Glomerular visceral epithelial cell (primary cell): Measurements from ENCODE around the gene NKX1-2.
"Not testable (repeated sequence)": the region's sequence is repeated elsewhere in the genome, so short reads cannot be mapped to it uniquely, and the experiment has no call there.

Experiments
- DNase-seq: peaks from one replicate; pipeline ENCODE4 v3.0.0-alpha.2; 2016; ENCODE audit errors: extremely low spot score

NKX1-2 gene

GRCh38 chr10:124449170-124450011, 444 bp downstream of the NKX1-2 start:
- no peak for DNase-seq

DNA sequence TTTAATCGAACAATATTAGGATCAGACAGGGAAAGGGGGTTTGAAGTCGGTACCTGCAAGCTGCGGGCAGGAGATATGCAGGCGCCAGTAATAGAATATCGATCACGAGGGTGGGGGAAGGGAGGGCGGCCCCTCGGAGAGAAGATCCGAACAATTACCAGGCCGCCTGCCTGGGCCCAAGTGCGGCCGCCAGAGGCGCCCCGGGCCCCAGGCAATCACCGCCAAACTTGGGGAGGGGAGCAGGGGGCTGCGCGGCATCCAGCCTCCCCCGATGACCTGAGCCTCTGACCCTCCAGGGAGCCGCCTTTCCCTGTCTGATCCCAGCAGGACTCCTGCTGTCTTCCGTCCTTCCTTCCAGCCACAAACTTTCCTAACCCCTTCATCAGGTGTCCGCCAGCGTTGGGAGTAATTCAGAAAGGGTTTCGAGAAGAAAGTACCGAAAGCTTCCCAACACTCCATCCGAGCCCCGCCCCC, 1.1 kb downstream of the NKX1-2 start:
- DNase-seq, result no peak

DNA sequence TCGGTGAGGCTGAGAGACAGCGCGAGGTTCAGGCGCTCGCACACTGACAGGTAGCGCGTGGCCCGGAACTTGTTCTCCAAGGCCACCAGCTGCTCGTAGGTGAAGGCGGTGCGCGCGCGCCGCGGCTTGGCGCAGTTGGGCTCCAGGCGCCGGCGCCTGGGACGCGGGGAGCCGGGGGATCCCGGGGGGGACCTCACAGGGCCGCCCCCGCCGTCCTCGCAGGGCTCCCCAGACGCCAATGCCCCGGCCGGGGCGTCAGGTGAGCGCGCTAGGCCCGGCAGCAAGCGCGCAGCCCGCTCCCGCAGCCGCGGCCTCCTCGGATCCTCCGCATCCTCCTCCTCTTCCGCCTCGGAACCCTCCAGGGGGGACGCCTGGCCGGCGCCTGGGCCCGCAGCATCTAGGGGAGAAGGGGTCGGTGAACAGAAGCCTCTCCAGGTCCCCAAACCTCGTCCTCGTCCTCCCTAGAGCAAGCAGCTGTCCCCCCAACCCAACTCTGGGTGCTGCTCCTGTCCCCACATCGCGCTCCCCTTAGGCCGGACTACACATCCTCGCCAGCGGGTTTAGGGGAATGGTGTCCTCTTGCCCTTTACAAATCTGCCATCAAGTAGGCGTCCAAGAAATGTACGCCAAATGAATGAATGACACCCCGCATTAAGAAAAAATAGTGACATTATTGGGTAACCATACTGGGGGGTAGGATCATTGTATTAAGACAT, 1.9 kb downstream of the NKX1-2 start:
- DNase-seq, result no peak

GRCh38 chr10:124446830-124447750, 2.7 kb downstream of the NKX1-2 start:
- DNase-seq, result no peak

- not testable (repeated sequence) for DNase-seq
Measured at GRCh38 chr10:124441694-124442093, 8.1 kb downstream of the NKX1-2 start.

GRCh38 chr10:124436191-124436638, 13.6 kb downstream of the NKX1-2 start:
- no peak for DNase-seq

DNA sequence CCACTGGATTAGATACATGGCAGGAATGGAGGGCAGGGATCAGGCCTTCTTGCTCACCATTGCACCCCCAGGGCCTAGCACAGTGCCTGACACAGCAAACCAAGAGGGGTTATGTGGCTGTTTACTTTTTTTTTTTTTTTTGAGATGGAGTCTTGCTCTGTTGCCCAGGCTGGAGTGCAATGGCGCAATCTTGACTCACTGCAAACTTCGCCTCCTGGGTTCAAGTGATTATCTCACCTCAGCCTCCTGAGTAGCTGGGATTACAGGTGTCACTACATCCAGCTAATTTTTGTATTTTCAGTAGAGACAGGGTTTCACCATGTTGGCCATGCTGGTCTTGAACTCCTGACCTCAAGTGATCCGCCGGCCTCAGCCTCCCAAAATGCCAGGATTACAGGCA, 14.2 kb downstream of the NKX1-2 start:
- not testable (repeated sequence) for DNase-seq

GRCh38 chr10:124433461-124433860, 16.4 kb downstream of the NKX1-2 start:
- no peak for DNase-seq

GRCh38 chr10:124430077-124430476, 19.8 kb downstream of the NKX1-2 start:
- no peak for DNase-seq

DNA sequence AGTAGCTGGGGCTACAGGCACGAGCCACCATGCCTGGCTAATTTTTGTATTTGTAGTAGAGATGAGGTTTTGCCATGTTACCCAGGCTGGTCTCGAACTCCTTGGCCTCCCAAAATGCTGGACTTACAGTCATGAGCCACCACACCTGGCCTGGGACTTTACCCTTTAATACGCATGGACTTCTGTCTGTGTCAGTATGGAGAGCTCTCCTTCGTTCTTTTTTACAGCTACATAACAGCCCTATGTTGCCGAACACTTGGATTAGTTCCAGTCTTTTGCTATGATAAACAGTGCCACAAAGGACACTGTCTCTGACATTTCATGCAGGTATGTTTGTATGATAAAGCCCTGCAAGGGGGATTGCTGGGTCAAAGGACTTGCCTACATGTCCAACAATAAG, 20.3 kb downstream of the NKX1-2 start:
- DNase-seq, result no peak

DNA sequence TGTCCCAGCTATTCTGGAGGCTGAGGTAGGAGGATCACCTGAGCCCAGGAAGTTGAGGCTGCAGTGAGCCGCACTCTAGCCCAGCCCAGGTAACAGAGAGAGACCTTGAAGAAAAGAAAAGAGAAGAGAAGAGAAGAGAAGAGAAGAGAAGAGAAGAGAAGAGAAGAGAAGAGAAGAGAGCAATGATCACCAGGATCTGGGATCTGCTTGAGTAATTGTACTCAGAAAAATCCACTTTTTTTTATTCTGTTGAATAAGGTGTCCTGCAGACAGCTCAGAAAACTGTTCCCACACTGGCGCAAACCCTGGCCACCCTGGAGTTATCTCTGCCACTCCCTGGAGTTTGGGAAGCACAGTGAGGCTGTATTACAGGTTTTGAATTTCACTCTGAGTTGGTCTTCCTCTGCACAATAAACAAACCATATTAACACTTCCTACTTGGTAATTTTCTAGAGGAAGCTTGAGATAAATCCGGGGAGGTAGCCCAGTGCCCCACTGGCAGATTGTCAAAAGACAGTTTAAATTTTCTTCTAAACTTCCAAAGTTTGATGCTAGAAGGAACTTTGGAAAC, 21.5 kb downstream of the NKX1-2 start:
- DNase-seq, result no peak

DNA sequence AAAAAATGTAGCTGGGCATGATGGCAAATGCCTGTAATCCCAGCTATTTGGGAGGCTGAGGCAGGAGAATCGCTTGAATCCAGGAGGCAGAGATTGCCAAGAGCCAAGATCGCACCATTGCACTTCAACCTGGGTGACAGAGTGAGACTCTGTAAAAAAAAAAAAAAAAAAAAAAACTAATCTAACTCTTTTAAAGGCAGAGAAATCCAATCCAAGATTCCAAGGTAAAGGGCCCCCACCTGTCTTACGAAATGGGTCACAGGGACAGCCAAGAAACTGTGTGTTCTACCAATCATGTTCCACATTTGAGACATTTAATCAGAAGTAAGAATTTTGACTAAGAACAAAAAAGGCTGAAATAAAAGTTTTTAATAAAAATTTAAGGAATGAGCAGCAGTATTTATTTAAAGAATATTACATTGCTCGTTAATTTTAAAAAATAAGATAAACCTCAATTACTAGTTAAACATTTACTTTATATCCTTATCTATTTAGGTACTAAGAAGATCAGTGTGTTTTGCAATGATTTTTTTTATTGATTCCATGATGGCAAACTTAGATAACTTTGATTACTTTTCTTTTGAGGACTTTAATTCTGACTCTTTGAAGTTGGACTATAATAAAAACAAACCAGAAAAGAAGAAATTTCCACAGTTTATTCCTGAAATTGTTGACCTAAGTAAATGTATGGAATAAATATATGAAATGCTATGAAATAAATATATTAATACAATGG, 24.4 kb downstream of the NKX1-2 start:
- no peak for DNase-seq

DNA sequence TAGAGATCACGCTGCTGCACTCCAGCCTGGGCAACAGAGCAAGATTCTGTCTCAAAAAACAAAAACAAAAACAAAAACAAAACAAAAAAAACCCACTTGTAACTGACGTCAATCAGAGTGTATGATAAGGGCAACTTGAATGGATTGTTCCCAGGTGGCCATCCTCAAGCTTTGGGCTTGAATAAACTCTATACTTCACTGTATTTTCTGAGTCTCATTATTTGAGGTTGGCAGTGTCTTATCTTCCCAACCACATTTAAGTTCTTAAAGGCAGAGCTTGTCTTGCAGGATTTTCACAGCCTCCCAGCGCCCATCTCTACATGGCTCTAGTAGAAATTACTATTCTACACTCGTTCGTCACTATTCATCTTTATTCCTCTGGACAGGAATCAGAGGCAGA, 26.0 kb downstream of the NKX1-2 start:
- DNase-seq, result no peak

DNA sequence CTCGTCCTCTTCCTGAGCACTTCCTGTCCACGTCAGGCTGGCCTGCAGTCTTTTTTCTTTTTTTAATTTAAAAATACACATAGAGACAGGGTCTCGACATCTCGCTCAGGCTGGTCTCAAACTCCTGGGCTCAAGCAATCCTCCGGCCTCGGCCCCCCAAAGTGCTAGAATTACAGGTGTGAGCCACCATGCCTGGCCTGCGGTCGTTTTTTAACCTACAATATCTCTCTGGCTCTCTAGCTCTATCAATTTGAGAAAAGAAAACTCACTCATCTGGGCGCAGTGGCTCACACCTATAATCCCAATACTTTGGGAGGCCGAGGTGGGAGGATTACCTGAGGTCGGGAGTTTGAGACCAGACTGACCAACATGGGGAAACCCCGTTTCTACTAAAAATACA, 27.1 kb downstream of the NKX1-2 start:
- no peak for DNase-seq

DNA sequence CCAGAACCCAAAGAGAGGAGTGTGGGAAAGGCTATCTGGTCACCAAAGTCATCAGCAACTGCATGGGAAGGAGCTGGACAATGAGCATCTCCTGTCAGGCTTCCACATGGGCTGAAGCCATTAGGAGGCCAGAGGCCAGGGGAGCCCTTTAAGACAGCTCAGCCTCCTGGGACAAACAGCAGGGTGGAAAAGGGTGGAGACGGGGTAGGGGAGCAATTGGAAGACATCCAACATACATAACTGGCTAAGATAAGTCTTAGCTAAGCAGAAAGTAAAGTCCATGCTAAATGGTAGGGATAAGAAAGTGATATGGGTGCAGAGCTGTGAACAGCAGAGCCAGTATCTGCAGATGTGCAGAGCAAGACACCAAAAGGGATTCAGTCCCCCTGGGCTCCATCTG, 29.6 kb downstream of the NKX1-2 start:
- DNase-seq, result no peak

- DNase-seq, result no peak
Measured at GRCh38 chr10:124419635-124420034, 30.2 kb downstream of the NKX1-2 start.

- DNase-seq, result peak; percentile 96
Measured at GRCh38 chr10:124418726-124419501, 30.9 kb downstream of the NKX1-2 start, which contains the start of gene OAT. TSS of gene OAT (minus strand) at chr10:124418923. CDS start at chr10:124412171, 6,752 bp downstream.

- DNase-seq, result peak; percentile 58
Measured at GRCh38 chr10:124417895-124418725, 31.7 kb downstream of the NKX1-2 start.

DNA sequence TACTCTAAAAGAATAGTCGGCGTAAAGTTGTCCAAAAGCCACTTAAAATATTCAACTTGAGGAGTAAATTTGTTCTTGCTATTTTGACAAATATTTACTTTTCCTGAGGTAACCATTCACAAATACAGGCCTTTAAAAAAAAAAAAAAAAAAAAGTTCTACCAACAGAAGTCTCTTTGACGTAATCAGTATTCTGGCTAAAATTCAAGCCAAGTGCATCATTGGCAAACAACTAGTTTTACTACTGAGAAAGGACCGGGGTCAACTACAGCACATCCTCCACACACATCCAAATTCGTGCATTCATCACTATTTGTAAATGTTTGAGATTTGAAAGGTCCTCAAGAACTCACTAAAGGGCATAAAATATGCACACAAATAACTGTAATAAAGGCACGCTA, 33.1 kb downstream of the NKX1-2 start:
- no peak for DNase-seq
